HepG2 (cell line): ENCODE results near the gene PSKH1. TPM values are rescaled to one million over a fixed set of nuclear protein-coding genes. Genes with fewer than 3 reads are reported as not detected.

ENCODE experiments used
- ATF3 ChIP-seq: sonication (generic); formaldehyde crosslinking; IDR thresholded peaks from 2 replicates; pipeline ENCODE4 v1.4.0; 2020; ENCODE audit warnings: missing genetic modification reagents
- CC2D1A ChIP-seq: sonication (generic); formaldehyde crosslinking; IDR thresholded peaks from 2 replicates; pipeline ENCODE4 v1.8.1; 2023; ENCODE audit warnings: mild to moderate bottlenecking, missing genetic modification reagents
- CREB3 ChIP-seq: sonication (generic); formaldehyde crosslinking; IDR thresholded peaks from 2 replicates; pipeline ENCODE4 v1.5.0; 2020; ENCODE audit warnings: missing genetic modification reagents
- GLMP ChIP-seq: sonication (generic); formaldehyde crosslinking; IDR thresholded peaks from 2 replicates; pipeline ENCODE4 v1.9.0; 2021; ENCODE audit warnings: missing genetic modification reagents, mild to moderate bottlenecking, borderline replicate concordance
- IKZF1 ChIP-seq: fragments of 450-650 bp; IDR thresholded peaks from 2 replicates; pipeline ENCODE4 v1.7.1; 2016
- IRX3 ChIP-seq: sonication (generic); formaldehyde crosslinking; IDR thresholded peaks from 2 replicates; pipeline ENCODE4 v1.8.1; 2023; ENCODE audit warnings: mild to moderate bottlenecking, low read depth, missing genetic modification reagents, borderline replicate concordance
- KLF9 ChIP-seq: IDR thresholded peaks from 2 replicates; pipeline ENCODE4 v1.6.1; 2016; ENCODE audit warnings: low read depth
- NBN ChIP-seq: fragments of 450-650 bp; conservative IDR thresholded peaks from 2 replicates; pipeline ENCODE4 v1.6.1; 2017
- RAD51 ChIP-seq: fragments of 450-650 bp; IDR thresholded peaks from 2 replicates; pipeline ENCODE4 v1.6.1; 2016; ENCODE audit warnings: borderline replicate concordance
- REL ChIP-seq: sonication (generic); formaldehyde crosslinking; conservative IDR thresholded peaks from 2 replicates; pipeline ENCODE4 v1.8.0; 2022; ENCODE audit warnings: mild to moderate bottlenecking, missing genetic modification reagents, moderate library complexity
- SMARCC2 ChIP-seq: fragments of 450-650 bp; IDR thresholded peaks from 2 replicates; pipeline ENCODE4 v1.6.1; 2017; ENCODE audit warnings: antibody characterized with exemption, mild to moderate bottlenecking
- ZBTB20 ChIP-seq: sonication (generic); formaldehyde crosslinking; IDR thresholded peaks from 2 replicates; pipeline ENCODE4 v1.8.1; 2023; ENCODE audit warnings: missing genetic modification reagents, low read depth, mild to moderate bottlenecking, borderline replicate concordance
- ZBTB8A ChIP-seq: sonication (generic); formaldehyde crosslinking; IDR thresholded peaks from 2 replicates; pipeline ENCODE4 v1.4.0; 2020; ENCODE audit warnings: mild to moderate bottlenecking, low read depth, missing genetic modification reagents, borderline replicate concordance
- ZFX ChIP-seq: sonication (generic); formaldehyde crosslinking; IDR thresholded peaks from 2 replicates; pipeline ENCODE4 v1.4.0; 2020; ENCODE audit warnings: mild to moderate bottlenecking, low read depth, missing genetic modification reagents, moderate library complexity
- ZIK1 ChIP-seq: sonication (generic); formaldehyde crosslinking; IDR thresholded peaks from 2 replicates; pipeline ENCODE4 v1.5.0; 2020; ENCODE audit warnings: mild to moderate bottlenecking, low read depth, missing genetic modification reagents, borderline replicate concordance
- ZNF124 ChIP-seq: sonication (generic); formaldehyde crosslinking; IDR thresholded peaks from 2 replicates; pipeline ENCODE4 v1.4.0; 2020; ENCODE audit warnings: missing genetic modification reagents
- ZNF704 ChIP-seq: sonication (generic); formaldehyde crosslinking; IDR thresholded peaks from 2 replicates; pipeline ENCODE4 v1.8.1; 2023; ENCODE audit warnings: mild to moderate bottlenecking, inconsistent platforms, moderate library complexity, missing genetic modification reagents, borderline replicate concordance
- ZXDC ChIP-seq: sonication (generic); formaldehyde crosslinking; IDR thresholded peaks from 2 replicates; pipeline ENCODE4 v1.5.0; 2020; ENCODE audit warnings: mild to moderate bottlenecking, missing genetic modification reagents
- polyA plus RNA-seq, 8 experiments: library from polyadenylated mRNA; depleted of rRNA in 3 of 8; stranded (reverse) in 7 of 8; unstranded in 1 of 8; fragments of >200 nt; fragmentation: Illumina TruSeq in 4 of 8; extraction: Trizol in 4 of 8; gene quantifications; 2 replicates each; pipeline versions ENCODE4 v1.2.1 to v1.2.3, GENCODE V29; 2011 to 2016; ENCODE audit warnings: low read depth in 4 of 8, missing spikeins in 1 of 8, mixed read lengths in 1 of 8; ENCODE audit not compliant: insufficient read depth in 1 of 8
- total RNA-seq, 5 experiments: library from RNA; depleted of rRNA; stranded (reverse); fragments of >200 nt; fragmentation: Illumina TruSeq; extraction: Trizol; gene quantifications; 2 replicates each; pipeline ENCODE4 v1.2.3, GENCODE V29; 2016; ENCODE audit warnings: low read depth in 1 of 5
- TF ChIP-seq, protein P1 (sequence below): IDR thresholded peaks from 2 replicates; pipeline ENCODE4 v1.6.1; 2016; ENCODE audit warnings: control low read depth
- TF ChIP-seq, protein P2 (sequence below): sonication (generic); formaldehyde crosslinking; IDR thresholded peaks from 2 replicates; pipeline ENCODE4 v1.5.1; 2020; ENCODE audit warnings: missing genetic modification reagents, mild to moderate bottlenecking, borderline replicate concordance

PSKH1 gene
- total and polyA plus RNA-seq, 2 of the 13 experiments (the other 11 are each of a cell fraction or from before 2014, with no cell fraction given): 8.4 to 19.1 TPM

DNA sequence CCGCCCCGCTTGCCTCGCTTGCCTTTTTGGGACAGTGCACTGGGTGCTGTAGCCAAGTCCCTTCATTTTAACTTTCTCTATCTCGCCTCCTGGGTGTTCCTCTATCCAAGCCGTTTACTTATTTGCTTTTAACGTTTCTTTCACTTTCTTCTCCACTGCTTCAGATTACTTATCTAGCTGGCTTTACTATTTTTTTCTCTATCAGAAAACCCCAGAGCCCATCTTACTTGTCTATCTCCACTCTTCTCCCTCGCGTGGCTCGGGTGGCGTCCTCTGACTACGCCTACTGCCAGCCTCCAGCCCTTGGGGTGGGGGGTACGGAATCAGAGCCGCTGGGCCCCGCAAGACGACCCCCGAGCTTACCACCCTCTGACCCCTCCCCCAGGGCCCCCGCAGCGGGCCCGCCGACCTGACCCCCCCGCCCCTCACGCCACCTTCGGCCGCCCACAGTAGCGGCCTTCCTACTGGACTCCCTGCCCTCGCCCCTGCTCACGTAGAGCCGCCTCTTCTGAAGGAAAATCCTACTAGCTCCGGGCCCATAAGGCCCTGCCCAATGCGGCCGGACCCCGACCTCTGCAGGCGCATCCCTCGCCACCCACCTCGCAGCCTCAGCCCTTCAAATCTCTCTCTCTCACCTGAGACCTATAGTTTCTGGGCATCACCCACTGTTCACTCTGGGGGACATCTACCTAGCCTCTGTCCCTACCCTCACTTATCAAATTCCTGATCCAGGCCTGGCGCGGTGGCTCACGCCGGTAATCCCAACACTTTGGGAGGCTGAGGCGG, 76.4 kb downstream of the PSKH1 start (continued):
- TF ChIP-seq IRX3 (CRISPR knock-in tag) (no peak; the same call in 1 of the 2 replicates), IKZF1 (no peak), ZNF124 (no peak), ZFX (peak; percentile 83), CREB3 (CRISPR knock-in tag) (no peak), ZBTB20 (CRISPR knock-in tag) (no peak), GLMP (CRISPR knock-in tag) (no peak), RAD51 (no peak), ZBTB8A (CRISPR knock-in tag) (no peak), NBN (no peak), REL (CRISPR knock-in tag) (no peak), CC2D1A (CRISPR knock-in tag) (no peak), KLF9 (no peak), ATF3 (CRISPR knock-in tag) (peak; percentile 27; the same call in 1 of the 2 replicates), ZIK1 (CRISPR knock-in tag) (no peak), ZNF704 (CRISPR knock-in tag) (no peak), SMARCC2 (no peak), ZXDC (CRISPR knock-in tag) (peak; percentile 4; the same call in 1 of the 2 replicates)
- TF ChIP-seq, protein P1, sequence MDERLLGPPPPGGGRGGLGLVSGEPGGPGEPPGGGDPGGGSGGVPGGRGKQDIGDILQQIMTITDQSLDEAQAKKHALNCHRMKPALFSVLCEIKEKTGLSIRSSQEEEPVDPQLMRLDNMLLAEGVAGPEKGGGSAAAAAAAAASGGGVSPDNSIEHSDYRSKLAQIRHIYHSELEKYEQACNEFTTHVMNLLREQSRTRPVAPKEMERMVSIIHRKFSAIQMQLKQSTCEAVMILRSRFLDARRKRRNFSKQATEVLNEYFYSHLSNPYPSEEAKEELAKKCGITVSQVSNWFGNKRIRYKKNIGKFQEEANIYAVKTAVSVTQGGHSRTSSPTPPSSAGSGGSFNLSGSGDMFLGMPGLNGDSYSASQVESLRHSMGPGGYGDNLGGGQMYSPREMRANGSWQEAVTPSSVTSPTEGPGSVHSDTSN: no peak
- TF ChIP-seq, protein P2, sequence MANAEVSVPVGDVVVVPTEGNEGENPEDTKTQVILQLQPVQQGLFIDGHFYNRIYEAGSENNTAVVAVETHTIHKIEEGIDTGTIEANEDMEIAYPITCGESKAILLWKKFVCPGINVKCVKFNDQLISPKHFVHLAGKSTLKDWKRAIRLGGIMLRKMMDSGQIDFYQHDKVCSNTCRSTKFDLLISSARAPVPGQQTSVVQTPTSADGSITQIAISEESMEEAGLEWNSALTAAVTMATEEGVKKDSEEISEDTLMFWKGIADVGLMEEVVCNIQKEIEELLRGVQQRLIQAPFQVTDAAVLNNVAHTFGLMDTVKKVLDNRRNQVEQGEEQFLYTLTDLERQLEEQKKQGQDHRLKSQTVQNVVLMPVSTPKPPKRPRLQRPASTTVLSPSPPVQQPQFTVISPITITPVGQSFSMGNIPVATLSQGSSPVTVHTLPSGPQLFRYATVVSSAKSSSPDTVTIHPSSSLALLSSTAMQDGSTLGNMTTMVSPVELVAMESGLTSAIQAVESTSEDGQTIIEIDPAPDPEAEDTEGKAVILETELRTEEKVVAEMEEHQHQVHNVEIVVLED (CRISPR knock-in tag): no peak
